DOHH2 (cell line): ENCODE measurements around the gene SREBF1.

Experiments used
- EZH2phosphoT487 ChIP-seq: fragments of 200-600 bp; sonication (generic); IDR thresholded peaks from 2 replicates; pipeline ENCODE4 v1.6.1; 2017; ENCODE audit warnings: borderline replicate concordance, mild to moderate bottlenecking, antibody characterized with exemption, low read length, moderate library complexity, mixed read lengths
- TF ChIP-seq, protein P1 (sequence below): fragments of 200-600 bp; sonication (generic); IDR thresholded peaks from one replicate; pipeline ENCODE4 v1.5.1; 2014; ENCODE audit warnings: antibody characterized with exemption, mild to moderate bottlenecking, low read depth, low read length; ENCODE audit not compliant: poor library complexity, severe bottlenecking

GRCh38 chr17:17847726-17848125, 10.9 kb upstream of the SREBF1 start:
- TF ChIP-seq, protein P1, sequence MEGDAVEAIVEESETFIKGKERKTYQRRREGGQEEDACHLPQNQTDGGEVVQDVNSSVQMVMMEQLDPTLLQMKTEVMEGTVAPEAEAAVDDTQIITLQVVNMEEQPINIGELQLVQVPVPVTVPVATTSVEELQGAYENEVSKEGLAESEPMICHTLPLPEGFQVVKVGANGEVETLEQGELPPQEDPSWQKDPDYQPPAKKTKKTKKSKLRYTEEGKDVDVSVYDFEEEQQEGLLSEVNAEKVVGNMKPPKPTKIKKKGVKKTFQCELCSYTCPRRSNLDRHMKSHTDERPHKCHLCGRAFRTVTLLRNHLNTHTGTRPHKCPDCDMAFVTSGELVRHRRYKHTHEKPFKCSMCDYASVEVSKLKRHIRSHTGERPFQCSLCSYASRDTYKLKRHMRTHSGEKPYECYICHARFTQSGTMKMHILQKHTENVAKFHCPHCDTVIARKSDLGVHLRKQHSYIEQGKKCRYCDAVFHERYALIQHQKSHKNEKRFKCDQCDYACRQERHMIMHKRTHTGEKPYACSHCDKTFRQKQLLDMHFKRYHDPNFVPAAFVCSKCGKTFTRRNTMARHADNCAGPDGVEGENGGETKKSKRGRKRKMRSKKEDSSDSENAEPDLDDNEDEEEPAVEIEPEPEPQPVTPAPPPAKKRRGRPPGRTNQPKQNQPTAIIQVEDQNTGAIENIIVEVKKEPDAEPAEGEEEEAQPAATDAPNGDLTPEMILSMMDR: no peak
- no peak for TF ChIP-seq EZH2phosphoT487
